HG02973 (cell line): ENCODE results near the gene TRABD.

Experiments
- ATAC-seq: cut with Tn5 transposase; IDR thresholded peaks from one replicate; pipeline ENCODE4 v1.9.1; 2021; ENCODE audit warnings: moderate library complexity; ENCODE audit not compliant: unreplicated experiment

Gene TRABD

GRCh38 chr22:50184902-50185374, 775 bp upstream of the TRABD start:
- no peak for ATAC-seq

GRCh38 chr22:50186181-50186714, 535 bp downstream of the TRABD start:
- ATAC-seq: no peak

- ATAC-seq: no peak
These were observed 1.2 kb downstream of the TRABD start for GRCh38 chr22:50186761-50187523.

- ATAC-seq: no peak
These were observed 2.6 kb downstream of the TRABD start for GRCh38 chr22:50188356-50188755.

- ATAC-seq: no peak
These were observed 3.6 kb downstream of the TRABD start for GRCh38 chr22:50189184-50189848.

- ATAC-seq: no peak
These were observed 4.1 kb downstream of the TRABD start for GRCh38 chr22:50189849-50190181.

GRCh38 chr22:50190182-50190940, 4.6 kb downstream of the TRABD start:
- peak; percentile 30 for ATAC-seq

- ATAC-seq: no peak
These were observed 5.4 kb downstream of the TRABD start for GRCh38 chr22:50190941-50191741.

- ATAC-seq: no peak
These were observed 6.9 kb downstream of the TRABD start for GRCh38 chr22:50192436-50193204.

- ATAC-seq: no peak
These were observed 7.9 kb downstream of the TRABD start for GRCh38 chr22:50193621-50194020.

GRCh38 chr22:50194037-50194805, 8.5 kb downstream of the TRABD start:
- no peak for ATAC-seq

GRCh38 chr22:50196256-50196655, 10.5 kb downstream of the TRABD start:
- ATAC-seq: no peak

- ATAC-seq: no peak
These were observed 11.5 kb downstream of the TRABD start for GRCh38 chr22:50197000-50197800.

GRCh38 chr22:50197856-50198623, 12.3 kb downstream of the TRABD start:
- no peak for ATAC-seq

- ATAC-seq: no peak
These were observed 12.9 kb downstream of the TRABD start for GRCh38 chr22:50198624-50199017.

GRCh38 chr22:50199251-50199721, 13.6 kb downstream of the TRABD start:
- no peak for ATAC-seq

- peak; percentile 11 for ATAC-seq
These were observed 14.2 kb downstream of the TRABD start for GRCh38 chr22:50199829-50200460.
